ENCODE measurements around the gene TNIK.

TNIK gene

DNA sequence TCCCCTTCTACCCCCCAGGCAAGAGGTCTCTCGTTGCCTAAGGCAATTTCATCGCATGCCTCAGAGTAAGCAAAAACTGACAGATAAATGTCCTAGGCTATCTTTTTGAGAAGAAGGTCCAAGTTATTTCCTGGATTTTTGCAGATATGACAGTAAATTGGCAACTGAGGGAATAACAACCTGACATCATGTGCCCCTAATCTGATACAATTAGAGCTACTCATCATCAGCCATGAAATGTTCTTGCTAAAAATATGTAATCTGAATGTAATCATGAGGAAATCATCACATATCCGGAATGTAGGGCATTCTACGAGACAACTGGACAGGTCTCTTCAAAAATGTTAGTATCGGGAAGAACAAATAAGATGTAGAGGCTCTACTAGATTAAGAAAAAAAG, 44.1 kb downstream of the TNIK start:
- DNase-seq = no peak

GRCh38 chr3:171415070-171415469, 45.1 kb downstream of the TNIK start:
- DNase-seq = no peak

DNA sequence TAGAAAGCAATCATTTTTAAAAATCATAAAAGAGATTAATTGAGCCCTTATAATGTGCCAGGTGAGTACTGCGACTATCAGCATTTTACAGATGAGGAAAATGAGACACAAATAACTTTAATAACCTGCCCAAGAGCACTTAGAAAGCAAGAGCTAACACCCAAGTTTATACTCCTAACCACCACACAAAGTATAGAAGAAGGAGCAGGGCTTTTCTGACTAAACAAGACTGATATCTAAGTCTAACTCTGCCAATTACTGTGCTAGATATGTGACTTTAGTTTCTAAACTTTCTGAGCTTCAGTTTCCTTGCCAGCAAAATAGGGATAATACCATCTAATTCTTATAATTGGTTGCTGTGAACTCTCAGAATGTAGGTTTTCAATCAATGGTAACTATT, 47.7 kb downstream of the TNIK start:
- DNase-seq = no peak

DNA sequence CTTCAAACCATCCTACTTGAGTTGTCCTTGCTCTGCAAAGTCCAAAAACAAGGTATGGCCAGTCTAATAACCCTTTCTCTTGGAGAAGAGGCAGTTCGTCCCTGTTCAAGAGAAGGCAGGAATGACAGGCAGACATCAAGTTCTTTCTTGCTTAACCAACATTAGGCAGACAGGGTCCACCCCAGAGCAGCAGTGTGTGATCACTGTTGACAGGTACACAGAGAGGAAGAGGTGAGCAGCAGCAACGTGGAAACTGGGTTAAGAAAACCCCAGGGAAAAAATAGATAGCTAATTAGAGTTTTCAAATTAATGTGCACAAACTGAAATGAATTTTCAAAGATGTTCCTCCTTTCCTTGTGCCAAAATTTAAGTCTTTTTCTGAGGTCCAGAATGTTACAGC, 48.2 kb downstream of the TNIK start:
- DNase-seq = no peak

- DNase-seq = no peak
These were observed 50.0 kb downstream of the TNIK start for GRCh38 chr3:171410186-171410585.

DNA sequence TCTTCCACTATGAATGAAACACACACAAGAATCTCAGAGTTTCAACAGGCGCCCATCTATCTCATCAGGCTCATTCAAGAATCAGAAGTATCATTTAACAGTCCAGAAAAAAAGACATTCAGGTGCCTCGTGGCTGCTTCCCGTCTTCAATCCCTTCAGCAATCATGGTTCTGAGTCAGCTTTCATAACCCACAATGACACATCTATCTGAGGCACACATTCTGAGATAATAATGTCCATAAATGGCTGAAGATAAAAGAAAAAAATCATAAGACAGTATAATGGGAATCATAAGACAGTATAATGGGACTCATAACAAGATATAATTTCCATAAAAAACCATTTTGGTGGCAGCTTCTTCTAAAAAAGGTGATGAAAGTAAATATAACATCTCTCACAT, 52.4 kb downstream of the TNIK start:
- no peak for DNase-seq

- DNase-seq = no peak
These were observed 55.7 kb downstream of the TNIK start for GRCh38 chr3:171404376-171404967.

DNA sequence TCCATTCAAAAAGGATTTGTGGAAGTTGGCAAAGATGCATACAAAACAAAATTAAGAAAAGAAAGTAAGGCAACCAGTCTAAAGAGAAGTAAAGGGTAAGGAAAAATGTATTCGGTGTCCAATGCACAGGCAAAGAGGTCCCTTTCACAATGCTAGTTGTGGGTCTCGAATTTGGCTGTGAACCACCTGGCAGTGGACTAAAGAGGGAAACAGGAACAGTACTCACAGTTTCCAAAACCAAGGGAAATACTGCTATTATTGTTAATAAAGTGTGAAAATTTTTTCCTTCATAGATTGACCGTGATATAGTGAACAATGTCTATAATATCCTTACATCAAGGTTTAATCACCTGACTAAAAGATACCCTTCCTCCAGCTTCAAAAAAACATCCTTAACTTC, 57.9 kb downstream of the TNIK start:
- DNase-seq = no peak

DNA sequence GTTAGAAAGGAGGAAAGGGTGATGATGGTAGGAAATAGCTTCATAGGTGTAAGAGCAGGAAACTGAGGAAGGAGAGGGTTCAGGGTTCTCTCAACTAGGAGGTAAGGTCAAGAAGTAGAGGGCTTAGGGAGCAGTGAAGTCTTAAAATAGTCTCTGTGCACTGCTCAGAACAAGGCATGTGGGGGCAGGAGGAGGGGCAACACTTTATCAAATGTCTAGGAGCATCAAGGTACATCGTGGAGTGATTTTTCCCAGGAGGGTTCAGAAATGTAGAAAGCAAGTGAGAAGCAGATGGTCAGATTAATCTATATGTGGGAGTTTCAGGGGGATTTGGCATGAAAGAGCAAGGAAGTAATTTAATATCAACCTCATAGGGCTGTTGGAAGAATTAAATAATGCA, 58.8 kb downstream of the TNIK start:
- DNase-seq = no peak

GRCh38 chr3:171399842-171400241, 60.4 kb downstream of the TNIK start:
- no peak for DNase-seq

DNA sequence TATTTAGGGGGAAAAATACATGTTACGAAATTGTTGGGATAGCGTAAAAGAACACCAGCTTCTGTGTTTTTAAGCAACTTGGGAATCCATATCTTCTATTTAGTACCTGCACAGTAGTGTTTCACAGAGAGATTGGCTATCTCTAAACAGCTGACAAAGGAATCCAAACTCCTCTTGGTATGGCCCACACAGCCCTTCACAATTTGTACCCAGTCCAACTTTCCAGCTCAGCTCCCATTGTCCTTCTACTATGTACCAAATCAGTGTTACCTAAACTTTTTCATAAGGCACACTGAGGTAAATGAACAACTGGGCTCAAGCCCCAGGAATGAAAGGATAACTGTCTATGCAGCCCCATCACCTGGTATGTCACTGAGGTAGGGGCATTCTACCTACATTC, 61.9 kb downstream of the TNIK start:
- DNase-seq = no peak

- no peak for DNase-seq
These were observed 63.1 kb downstream of the TNIK start for GRCh38 chr3:171397089-171397488.

GRCh38 chr3:171396048-171396447, 64.2 kb downstream of the TNIK start:
- DNase-seq = no peak

DNA sequence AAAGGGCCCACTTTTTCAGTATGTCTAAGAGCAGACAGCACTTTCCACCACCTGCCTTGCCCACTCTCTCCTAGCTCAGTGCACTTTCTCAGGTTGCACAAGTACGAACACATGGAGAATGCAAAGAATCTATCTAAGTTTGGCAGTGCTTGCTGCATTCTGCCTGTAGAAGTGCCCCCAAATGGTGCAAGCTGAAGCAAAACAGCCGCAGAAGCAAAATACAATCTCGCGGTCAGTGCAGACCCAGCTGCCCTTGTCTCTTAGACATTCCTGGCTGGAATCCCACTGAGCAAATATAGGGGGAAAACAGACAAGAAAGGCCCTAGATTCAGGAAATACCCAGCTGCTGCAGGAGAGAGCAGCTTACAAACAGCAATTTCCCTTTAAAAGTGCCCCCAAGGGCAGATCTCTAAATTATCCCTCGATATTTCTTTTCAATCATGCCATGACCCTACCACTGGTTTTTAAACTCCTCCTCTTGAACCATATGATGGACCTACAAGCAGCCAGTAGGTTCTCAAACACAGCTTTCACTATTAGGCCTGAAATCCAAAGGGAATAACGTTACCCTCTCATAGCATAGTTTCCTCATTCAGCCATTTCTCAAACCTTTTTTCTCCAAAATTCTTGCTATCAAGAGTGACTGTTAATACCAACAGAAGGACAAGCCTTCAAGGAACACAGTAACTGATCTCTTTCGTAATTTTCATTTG, 67.0 kb downstream of the TNIK start:
- no peak for DNase-seq

GRCh38 chr3:171391432-171391831, 68.8 kb downstream of the TNIK start:
- no peak for DNase-seq

- no peak for DNase-seq
These were observed 69.9 kb downstream of the TNIK start for GRCh38 chr3:171390051-171390941.

GRCh38 chr3:171389491-171389890, 70.7 kb downstream of the TNIK start:
- no peak for DNase-seq

DNA sequence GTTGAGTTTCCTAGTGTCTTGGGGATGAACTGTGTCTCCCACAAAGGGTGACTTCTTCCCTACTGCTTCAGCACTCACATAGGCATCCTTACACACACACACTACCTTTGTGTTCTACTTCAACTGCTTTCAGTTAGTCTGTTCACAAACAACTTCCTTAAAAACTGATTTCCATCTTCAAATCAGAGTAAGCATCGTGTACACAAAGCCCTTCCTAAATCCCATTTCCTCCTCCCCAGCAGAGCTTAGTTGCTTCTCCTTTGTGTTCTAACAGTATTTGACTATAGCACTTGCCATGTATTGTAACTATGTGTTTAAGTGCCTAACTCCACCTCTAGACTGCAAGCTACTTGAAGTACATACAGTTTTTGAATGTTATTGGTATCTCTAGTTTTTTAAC, 71.7 kb downstream of the TNIK start:
- DNase-seq = no peak

DNA sequence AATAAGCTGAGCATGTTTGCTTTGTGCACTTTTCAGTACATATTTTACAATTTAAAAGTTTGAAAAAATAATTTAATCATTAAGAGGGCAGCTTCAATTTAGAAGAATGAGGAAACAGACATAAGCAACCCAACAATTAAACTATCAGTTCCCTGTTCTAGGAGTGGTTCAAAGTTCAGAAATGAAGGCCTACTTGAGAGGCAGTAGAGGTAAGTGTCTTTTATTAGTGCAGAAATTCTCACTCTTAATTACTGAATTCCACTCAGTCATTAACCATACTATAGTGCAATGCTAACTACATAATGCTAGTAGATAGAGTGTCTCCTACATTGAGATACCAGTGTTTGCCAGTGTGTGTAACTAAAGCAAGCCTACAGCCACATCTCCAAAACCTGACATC, 73.1 kb downstream of the TNIK start:
- no peak for DNase-seq

GRCh38 chr3:171385086-171385485, 75.1 kb downstream of the TNIK start:
- DNase-seq = no peak

- DNase-seq = no peak
These were observed 75.9 kb downstream of the TNIK start for GRCh38 chr3:171384101-171384891.

DNA sequence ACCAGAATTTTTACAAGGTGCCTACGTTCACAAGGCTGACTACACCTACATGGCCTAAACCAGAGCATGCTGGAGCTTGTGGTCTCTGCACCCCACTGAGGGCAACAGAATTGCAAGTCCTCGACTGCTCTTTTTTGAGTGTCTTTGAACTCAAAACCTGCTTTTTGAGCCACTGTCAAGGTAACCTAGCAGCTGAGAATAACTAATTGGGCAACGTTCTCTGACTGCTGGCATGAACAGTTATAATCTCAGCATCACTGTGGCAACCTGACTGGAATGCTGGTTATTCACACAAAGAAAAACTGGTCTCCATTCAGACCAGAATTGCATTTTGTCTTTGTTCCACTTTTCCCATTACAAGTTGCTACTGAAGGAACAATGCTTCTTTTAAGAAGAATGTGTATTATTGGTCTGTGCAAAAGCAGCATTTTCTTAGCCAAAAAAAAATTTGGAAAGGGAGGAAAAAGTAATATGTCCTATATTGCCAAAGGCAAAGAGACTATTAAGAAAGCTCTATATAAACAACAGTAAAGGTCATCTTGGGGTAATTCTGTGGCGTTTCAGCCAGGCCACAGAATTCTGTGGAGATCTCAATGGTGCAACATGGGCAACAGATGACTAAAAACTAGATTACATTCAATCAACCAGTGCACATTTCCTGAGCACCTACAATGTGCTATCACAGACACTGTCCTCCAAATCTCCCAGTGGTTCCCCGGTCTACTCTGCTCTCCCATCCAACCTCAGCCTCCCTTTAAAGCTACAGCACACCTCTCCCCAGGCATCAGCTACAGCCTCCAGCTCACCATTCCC, 76.8 kb downstream of the TNIK start:
- no peak for DNase-seq

All from stimulated activated CD4-positive, alpha-beta T cell treated with anti-CD3 and anti-CD28 coated beads, Interleukin-4, amount 100 ng/mL, for 4 hours (primary cell).